SK-N-SH treated with all-trans-retinoic acid at 6 μM for 48 hours (cell line): Measurements from ENCODE around the gene SMIM27.

Source experiments
- ATAC-seq: fragments of 200-7000 bp; cut with Tn5 transposase; 3 replicates; pipeline ENCODE4 v1.9.1; 2020; ENCODE audit warnings: mild to moderate bottlenecking, moderate library complexity
- ARNTL ChIP-seq: fragments of 450-650 bp; formaldehyde crosslinking; IDR thresholded peaks from 2 replicates; pipeline ENCODE4 v1.5.0; 2020; ENCODE audit warnings: low read depth, mild to moderate bottlenecking, moderate library complexity, borderline replicate concordance
- BACH2 ChIP-seq: fragments of 250-450 bp; sonication (Bioruptor Pico); IDR thresholded peaks from 2 replicates; pipeline ENCODE4 v1.9.0; 2021; ENCODE audit warnings: mild to moderate bottlenecking, borderline replicate concordance
- CREB5 ChIP-seq: fragments of 250-450 bp; sonication (Bioruptor Pico); IDR thresholded peaks from 2 replicates; pipeline ENCODE4 v1.5.1; 2020; ENCODE audit warnings: low read depth, mild to moderate bottlenecking, moderate library complexity
- CSDC2 ChIP-seq: fragments of 250-450 bp; sonication (Bioruptor Pico); IDR thresholded peaks from 2 replicates; pipeline ENCODE4 v1.5.0; 2020; ENCODE audit warnings: mild to moderate bottlenecking, moderate library complexity
- ESRRG ChIP-seq: fragments of 250-450 bp; sonication (Bioruptor Pico); IDR thresholded peaks from 2 replicates; pipeline ENCODE4 v1.6.1; 2021; ENCODE audit warnings: mild to moderate bottlenecking
- GLIS3 ChIP-seq: fragments of 250-450 bp; sonication (Bioruptor Pico); IDR thresholded peaks from 2 replicates; pipeline ENCODE4 v1.5.0; 2020; ENCODE audit warnings: mild to moderate bottlenecking, moderate library complexity
- ISL1 ChIP-seq: fragments of 250-450 bp; sonication (Bioruptor Pico); IDR thresholded peaks from 2 replicates; pipeline ENCODE4 v2.1.2; 2022; ENCODE audit warnings: mild to moderate bottlenecking, moderate library complexity
- OSR1 ChIP-seq: fragments of 250-450 bp; sonication (Bioruptor Pico); IDR thresholded peaks from 2 replicates; pipeline ENCODE4 v1.8.0; 2022; ENCODE audit warnings: moderate library complexity, mild to moderate bottlenecking, inconsistent platforms
- PATZ1 ChIP-seq: fragments of 250-450 bp; sonication (Bioruptor Pico); IDR thresholded peaks from 2 replicates; pipeline ENCODE4 v1.8.0; 2020; ENCODE audit warnings: mild to moderate bottlenecking, moderate library complexity, borderline replicate concordance
- PPARA ChIP-seq: fragments of 250-450 bp; sonication (Bioruptor Pico); IDR thresholded peaks from 2 replicates; pipeline ENCODE4 v1.5.0; 2020; ENCODE audit warnings: mild to moderate bottlenecking, borderline replicate concordance
- SNAI2 ChIP-seq: fragments of 250-450 bp; sonication (Bioruptor Pico); IDR thresholded peaks from 2 replicates; pipeline ENCODE4 v1.5.0; 2020; ENCODE audit warnings: mild to moderate bottlenecking, moderate library complexity
- TCF4 ChIP-seq: fragments of 250-450 bp; sonication (Bioruptor Pico); IDR thresholded peaks from 2 replicates; pipeline ENCODE4 v1.8.0; 2021; ENCODE audit warnings: mild to moderate bottlenecking, moderate library complexity, borderline replicate concordance
- TOX ChIP-seq: fragments of 250-450 bp; sonication (Bioruptor Pico); IDR thresholded peaks from 2 replicates; pipeline ENCODE4 v1.8.0; 2021; ENCODE audit warnings: mild to moderate bottlenecking, moderate library complexity, borderline replicate concordance
- ZC3H10 ChIP-seq: fragments of 250-450 bp; sonication (Bioruptor Pico); IDR thresholded peaks from 2 replicates; pipeline ENCODE4 v1.5.1; 2021; ENCODE audit warnings: mild to moderate bottlenecking, moderate library complexity
- ZFP3 ChIP-seq: fragments of 250-450 bp; sonication (Bioruptor Pico); IDR thresholded peaks from 2 replicates; pipeline ENCODE4 v1.5.0; 2020; ENCODE audit warnings: mild to moderate bottlenecking, moderate library complexity
- ZFP30 ChIP-seq: fragments of 450-650 bp; formaldehyde crosslinking; IDR thresholded peaks from 2 replicates; pipeline ENCODE4 v1.5.0; 2022; ENCODE audit warnings: mild to moderate bottlenecking, moderate library complexity
- ZNF565 ChIP-seq: fragments of 450-650 bp; formaldehyde crosslinking; conservative IDR thresholded peaks from 2 replicates; pipeline ENCODE4 v1.5.0; 2020; ENCODE audit warnings: low read depth, mild to moderate bottlenecking, moderate library complexity
- ZNF70 ChIP-seq: fragments of 450-650 bp; formaldehyde crosslinking; IDR thresholded peaks from 2 replicates; pipeline ENCODE4 v1.5.0; 2020; ENCODE audit warnings: mild to moderate bottlenecking, moderate library complexity
- ZNF8 ChIP-seq: fragments of 450-650 bp; formaldehyde crosslinking; IDR thresholded peaks from 2 replicates; pipeline ENCODE4 v1.5.0; 2020; ENCODE audit warnings: mild to moderate bottlenecking, moderate library complexity
- TF ChIP-seq, protein P1 (sequence below): fragments of 250-450 bp; sonication (Bioruptor Pico); IDR thresholded peaks from 2 replicates; pipeline ENCODE4 v1.5.1; 2021; ENCODE audit warnings: mild to moderate bottlenecking, moderate library complexity
- TF ChIP-seq, protein P2 (sequence below): fragments of 250-450 bp; sonication (Bioruptor Pico); IDR thresholded peaks from 2 replicates; pipeline ENCODE4 v1.8.0; 2021; ENCODE audit warnings: low read depth, mild to moderate bottlenecking, moderate library complexity, borderline replicate concordance

SMIM27 gene

DNA sequence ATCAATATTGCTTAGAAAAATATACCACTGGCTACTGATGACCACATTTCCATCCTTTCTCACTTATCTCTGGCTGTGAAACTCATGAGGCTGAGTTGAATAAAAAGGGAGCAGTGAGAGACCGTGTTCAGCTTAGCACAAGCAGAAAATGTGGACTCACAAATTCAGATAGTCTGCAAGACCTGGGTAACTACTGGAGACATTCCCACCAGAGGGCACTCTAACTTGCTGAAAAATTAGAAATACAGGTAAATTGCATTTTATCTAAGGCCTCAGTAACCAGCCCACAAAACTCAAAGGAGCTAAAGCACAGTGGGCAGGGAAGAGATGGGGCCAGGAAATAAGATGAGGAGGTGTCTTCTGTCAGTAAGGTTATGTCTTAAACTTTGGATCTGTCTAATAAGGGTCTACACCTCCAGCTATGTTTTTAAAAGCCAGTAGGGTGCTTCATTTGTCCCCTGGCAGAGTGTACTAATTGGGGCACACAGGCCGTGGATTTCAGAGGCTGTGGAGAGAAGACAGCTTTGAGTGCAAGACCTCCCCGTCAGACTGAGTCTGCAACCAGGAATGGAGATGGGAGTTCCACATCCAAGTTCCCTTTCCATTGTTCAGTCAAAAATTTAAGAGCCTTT is 29.5 kb downstream of the SMIM27 start:
- ATAC-seq: peak; percentile 89
- TF ChIP-seq, protein P1, sequence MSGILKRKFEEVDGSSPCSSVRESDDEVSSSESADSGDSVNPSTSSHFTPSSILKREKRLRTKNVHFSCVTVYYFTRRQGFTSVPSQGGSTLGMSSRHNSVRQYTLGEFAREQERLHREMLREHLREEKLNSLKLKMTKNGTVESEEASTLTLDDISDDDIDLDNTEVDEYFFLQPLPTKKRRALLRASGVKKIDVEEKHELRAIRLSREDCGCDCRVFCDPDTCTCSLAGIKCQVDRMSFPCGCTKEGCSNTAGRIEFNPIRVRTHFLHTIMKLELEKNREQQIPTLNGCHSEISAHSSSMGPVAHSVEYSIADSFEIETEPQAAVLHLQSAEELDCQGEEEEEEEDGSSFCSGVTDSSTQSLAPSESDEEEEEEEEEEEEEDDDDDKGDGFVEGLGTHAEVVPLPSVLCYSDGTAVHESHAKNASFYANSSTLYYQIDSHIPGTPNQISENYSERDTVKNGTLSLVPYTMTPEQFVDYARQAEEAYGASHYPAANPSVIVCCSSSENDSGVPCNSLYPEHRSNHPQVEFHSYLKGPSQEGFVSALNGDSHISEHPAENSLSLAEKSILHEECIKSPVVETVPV: no peak
- TF ChIP-seq CREB5 (CRISPR knock-in tag): no peak
- TF ChIP-seq ZNF565: no peak
- TF ChIP-seq SNAI2 (CRISPR knock-in tag): no peak
- no peak for TF ChIP-seq ZNF8 (CRISPR knock-in tag)
- TF ChIP-seq, protein P2, sequence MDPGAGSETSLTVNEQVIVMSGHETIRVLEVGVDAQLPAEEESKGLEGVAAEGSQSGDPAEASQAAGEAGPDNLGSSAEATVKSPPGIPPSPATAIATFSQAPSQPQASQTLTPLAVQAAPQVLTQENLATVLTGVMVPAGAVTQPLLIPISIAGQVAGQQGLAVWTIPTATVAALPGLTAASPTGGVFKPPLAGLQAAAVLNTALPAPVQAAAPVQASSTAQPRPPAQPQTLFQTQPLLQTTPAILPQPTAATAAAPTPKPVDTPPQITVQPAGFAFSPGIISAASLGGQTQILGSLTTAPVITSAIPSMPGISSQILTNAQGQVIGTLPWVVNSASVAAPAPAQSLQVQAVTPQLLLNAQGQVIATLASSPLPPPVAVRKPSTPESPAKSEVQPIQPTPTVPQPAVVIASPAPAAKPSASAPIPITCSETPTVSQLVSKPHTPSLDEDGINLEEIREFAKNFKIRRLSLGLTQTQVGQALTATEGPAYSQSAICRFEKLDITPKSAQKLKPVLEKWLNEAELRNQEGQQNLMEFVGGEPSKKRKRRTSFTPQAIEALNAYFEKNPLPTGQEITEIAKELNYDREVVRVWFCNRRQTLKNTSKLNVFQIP (CRISPR knock-in tag): no peak
- no peak for TF ChIP-seq ISL1 (CRISPR knock-in tag)
- no peak for TF ChIP-seq PPARA (CRISPR knock-in tag)
- TF ChIP-seq OSR1 (CRISPR knock-in tag): no peak
- no peak for TF ChIP-seq BACH2
- TF ChIP-seq TOX: no peak
- no peak for TF ChIP-seq ESRRG (CRISPR knock-in tag)
- no peak for TF ChIP-seq ZFP3 (CRISPR knock-in tag)
- no peak for TF ChIP-seq ZC3H10 (CRISPR knock-in tag)
- TF ChIP-seq ZNF70 (CRISPR knock-in tag): no peak
- TF ChIP-seq TCF4 (CRISPR knock-in tag): no peak

DNA sequence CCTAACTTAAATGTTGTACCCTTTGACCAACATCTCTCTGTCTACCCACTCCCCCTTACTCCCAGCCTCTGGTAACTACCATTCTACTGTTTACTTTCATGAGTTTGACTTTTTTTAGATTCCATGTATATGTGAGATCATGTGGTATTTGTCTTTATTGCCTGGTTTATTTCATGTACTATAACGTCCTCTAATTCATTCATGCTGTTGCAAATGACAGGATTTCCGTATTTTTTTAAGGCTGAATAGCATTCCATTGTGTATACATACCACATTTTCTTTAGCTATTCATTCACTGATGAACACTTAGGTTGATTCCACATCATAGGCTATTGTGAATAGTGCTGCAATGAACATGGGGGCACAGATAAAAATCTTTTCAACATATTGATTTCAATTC is 32.7 kb downstream of the SMIM27 start:
- TF ChIP-seq GLIS3 (CRISPR knock-in tag): no peak
- no peak for TF ChIP-seq ZNF565
- no peak for TF ChIP-seq ZFP30 (CRISPR knock-in tag)
- TF ChIP-seq, protein P2 (CRISPR knock-in tag): no peak
- no peak for TF ChIP-seq TCF4 (CRISPR knock-in tag)
- TF ChIP-seq PPARA (CRISPR knock-in tag): no peak
- TF ChIP-seq ZFP3 (CRISPR knock-in tag): no peak
- TF ChIP-seq ESRRG (CRISPR knock-in tag): no peak
- no peak for TF ChIP-seq ZNF70 (CRISPR knock-in tag)
- no peak for TF ChIP-seq ARNTL (CRISPR knock-in tag)
- TF ChIP-seq PATZ1 (CRISPR knock-in tag): no peak
- TF ChIP-seq, protein P1: no peak
- TF ChIP-seq TOX: no peak
- ATAC-seq: no peak

GRCh38 chr9:32587901-32588300 is 35.8 kb downstream of the SMIM27 start:
- ATAC-seq: no peak
- TF ChIP-seq ARNTL (CRISPR knock-in tag) (no peak), CSDC2 (CRISPR knock-in tag) (no peak), TOX (no peak), ZC3H10 (CRISPR knock-in tag) (no peak), CREB5 (CRISPR knock-in tag) (no peak), ZFP3 (CRISPR knock-in tag) (no peak), OSR1 (CRISPR knock-in tag) (no peak), ISL1 (CRISPR knock-in tag) (no peak), PATZ1 (CRISPR knock-in tag) (no peak), ZNF70 (CRISPR knock-in tag) (no peak)
- TF ChIP-seq, protein P2 (CRISPR knock-in tag): no peak
